Stomach (tissue), 4 donors: ENCODE results near the gene NOTCH4.

Experiments used
- EP300 ChIP-seq: sonication (generic); formaldehyde crosslinking; IDR thresholded peaks from one replicate; pipeline ENCODE4 v1.6.1; 2017; ENCODE audit warnings: antibody characterized with exemption
- POLR2A ChIP-seq, 4 donors: fragments of 450-650 bp; IDR thresholded peaks; one replicate each; pipeline ENCODE4 v1.6.1; 2016; ENCODE audit warnings: antibody characterized with exemption in 4 of 4, control low read depth in 2 of 4, mild to moderate bottlenecking in 1 of 4, moderate library complexity in 1 of 4
- TF ChIP-seq, protein P1 (sequence below), 7 experiments: fragments of 450-650 bp in 4 of 7; fragments of 200-600 bp in 3 of 7; sonication (generic) in 3 of 7; IDR thresholded peaks; one replicate each; pipeline ENCODE4 v1.5.1; 2016 to 2019; ENCODE audit warnings: antibody characterized with exemption in 7 of 7, control low read depth in 2 of 7, mild to moderate bottlenecking in 1 of 7

DNA sequence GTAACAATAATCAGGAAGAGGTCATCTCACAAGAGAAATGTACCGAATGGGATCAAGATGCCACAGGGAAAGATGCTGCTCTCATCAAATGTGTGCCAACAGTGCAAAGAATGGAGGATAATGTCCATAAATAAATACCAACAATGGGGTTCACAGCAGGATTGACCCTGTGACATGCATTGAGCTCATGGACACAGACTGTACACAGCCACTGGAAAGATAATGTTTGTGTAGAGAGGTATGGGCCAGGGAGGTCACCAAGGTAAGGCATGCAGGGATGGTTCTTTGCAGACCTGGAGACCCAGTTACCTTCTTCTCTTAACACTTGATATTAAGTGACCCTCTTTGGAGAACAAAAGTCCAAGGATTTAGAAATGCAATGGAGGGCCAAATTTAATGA lies 49.5 kb downstream of the NOTCH4 start:
- TF ChIP-seq POLR2A (IDR thresholded peaks at IDR 0.05) (no peak), EP300 (no peak)
- TF ChIP-seq, protein P1, sequence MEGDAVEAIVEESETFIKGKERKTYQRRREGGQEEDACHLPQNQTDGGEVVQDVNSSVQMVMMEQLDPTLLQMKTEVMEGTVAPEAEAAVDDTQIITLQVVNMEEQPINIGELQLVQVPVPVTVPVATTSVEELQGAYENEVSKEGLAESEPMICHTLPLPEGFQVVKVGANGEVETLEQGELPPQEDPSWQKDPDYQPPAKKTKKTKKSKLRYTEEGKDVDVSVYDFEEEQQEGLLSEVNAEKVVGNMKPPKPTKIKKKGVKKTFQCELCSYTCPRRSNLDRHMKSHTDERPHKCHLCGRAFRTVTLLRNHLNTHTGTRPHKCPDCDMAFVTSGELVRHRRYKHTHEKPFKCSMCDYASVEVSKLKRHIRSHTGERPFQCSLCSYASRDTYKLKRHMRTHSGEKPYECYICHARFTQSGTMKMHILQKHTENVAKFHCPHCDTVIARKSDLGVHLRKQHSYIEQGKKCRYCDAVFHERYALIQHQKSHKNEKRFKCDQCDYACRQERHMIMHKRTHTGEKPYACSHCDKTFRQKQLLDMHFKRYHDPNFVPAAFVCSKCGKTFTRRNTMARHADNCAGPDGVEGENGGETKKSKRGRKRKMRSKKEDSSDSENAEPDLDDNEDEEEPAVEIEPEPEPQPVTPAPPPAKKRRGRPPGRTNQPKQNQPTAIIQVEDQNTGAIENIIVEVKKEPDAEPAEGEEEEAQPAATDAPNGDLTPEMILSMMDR (IDR thresholded peaks at IDR 0.05): no peak
